Kidney epithelial cell (primary cell): ENCODE measurements around the gene ATP12A. TPM values are rescaled to one million over a fixed set of nuclear protein-coding genes. Genes with fewer than 3 reads are reported as not detected.

Experiments used
- DNase-seq: peaks from one replicate; pipeline ENCODE4 v3.0.0-alpha.2; 2010; ENCODE audit warnings: low read depth
- H3K27me3 ChIP-seq: 2 replicates; pipeline ENCODE4 v1.6.0; 2011; ENCODE audit warnings: low read length; ENCODE audit not compliant: control insufficient read depth, insufficient read depth
- H3K36me3 ChIP-seq: 2 replicates; pipeline ENCODE4 v1.5.1; 2011; ENCODE audit warnings: low read length; ENCODE audit not compliant: control insufficient read depth, insufficient read depth
- H3K4me3 ChIP-seq: 2 replicates; pipeline ENCODE4 v1.5.1; 2011; ENCODE audit warnings: low read depth, mild to moderate bottlenecking, control low read depth, low read length
- CTCF ChIP-seq: IDR thresholded peaks from 2 replicates; pipeline ENCODE4 v1.5.1; 2011; ENCODE audit warnings: mild to moderate bottlenecking, moderate library complexity, low read length, control low read depth, inconsistent platforms; ENCODE audit not compliant: insufficient read depth, poor library complexity, severe bottlenecking
- total RNA-seq: library from RNA; depleted of rRNA; stranded (reverse); fragments of >200 nt; gene quantifications from 2 replicates; pipeline ENCODE4 v1.2.3, GENCODE V29; 2015

Gene ATP12A
- total RNA-seq, 1 donor from 2014 or later = 0.04 TPM

- H3K4me3 ChIP-seq = no peak overlapping the region
- no peak for TF ChIP-seq CTCF
- DNase-seq = no peak
- no peaks in the 10 kb centered on the region for H3K36me3 ChIP-seq
- H3K27me3 ChIP-seq = peaks cover 29% of the 10 kb centered on the region
These were observed 4.4 kb downstream of the ATP12A start for GRCh38 chr13:24684600-24684998.

GRCh38 chr13:24685314-24685713 is 5.1 kb downstream of the ATP12A start:
- no peak for DNase-seq
- Histone ChIP-seq H3K4me3 (no peak overlapping the region), H3K27me3 (peaks cover 26% of the 10 kb centered on the region), H3K36me3 (no peaks in the 10 kb centered on the region)
- TF ChIP-seq CTCF = no peak

GRCh38 chr13:24687611-24688010 is 7.4 kb downstream of the ATP12A start:
- Histone ChIP-seq H3K27me3 (peaks cover 17% of the 10 kb centered on the region), H3K4me3 (no peak overlapping the region), H3K36me3 (no peaks in the 10 kb centered on the region)
- no peak for DNase-seq
- TF ChIP-seq CTCF = no peak

- Histone ChIP-seq H3K27me3 (peaks cover 17% of the 10 kb centered on the region), H3K4me3 (no peak overlapping the region), H3K36me3 (no peaks in the 10 kb centered on the region)
- no peak for DNase-seq
- TF ChIP-seq CTCF = no peak
These were observed 7.9 kb downstream of the ATP12A start for GRCh38 chr13:24688111-24688510.

GRCh38 chr13:24688950-24689349 is 8.7 kb downstream of the ATP12A start:
- Histone ChIP-seq H3K4me3 (no peak overlapping the region), H3K36me3 (no peaks in the 10 kb centered on the region), H3K27me3 (peaks cover 17% of the 10 kb centered on the region)
- DNase-seq = no peak
- no peak for TF ChIP-seq CTCF

GRCh38 chr13:24691381-24691780 is 11.2 kb downstream of the ATP12A start:
- H3K4me3 ChIP-seq = no peak overlapping the region
- peaks cover 19% of the 10 kb centered on the region for H3K27me3 ChIP-seq
- no peaks in the 10 kb centered on the region for H3K36me3 ChIP-seq
- DNase-seq = no peak
- no peak for TF ChIP-seq CTCF
